SJCRH30 (cell line): ENCODE data around the gene STEAP2. TPM values are rescaled to one million over a fixed set of nuclear protein-coding genes. Genes with fewer than 3 reads are reported as not detected.

Experiments
- DNase-seq, 2 experiments: peaks; one replicate each; pipeline ENCODE4 v3.0.0-alpha.2; 2015 to 2020
- H3K27ac ChIP-seq: fragments of 250-450 bp; sonication (Bioruptor Pico); 2 replicates; pipeline ENCODE4 v1.5.1; 2020; ENCODE audit warnings: mild to moderate bottlenecking, moderate library complexity
- H3K27me3 ChIP-seq: fragments of 250-450 bp; sonication (Bioruptor Pico); 2 replicates; pipeline ENCODE4 v1.5.1; 2020; ENCODE audit warnings: mild to moderate bottlenecking, moderate library complexity
- H3K36me3 ChIP-seq: fragments of 250-450 bp; sonication (Bioruptor Pico); 2 replicates; pipeline ENCODE4 v1.5.1; 2020; ENCODE audit warnings: mild to moderate bottlenecking, moderate library complexity
- H3K4me1 ChIP-seq: fragments of 250-450 bp; sonication (Bioruptor Pico); 2 replicates; pipeline ENCODE4 v1.5.1; 2020; ENCODE audit warnings: mild to moderate bottlenecking, moderate library complexity
- H3K4me3 ChIP-seq: fragments of 250-450 bp; sonication (Bioruptor Pico); 2 replicates; pipeline ENCODE4 v1.5.1; 2020; ENCODE audit warnings: mild to moderate bottlenecking, moderate library complexity
- H3K9me3 ChIP-seq: fragments of 250-450 bp; sonication (Bioruptor Pico); replicated peaks from 2 replicates; pipeline ENCODE4 v1.5.1; 2020; ENCODE audit warnings: mild to moderate bottlenecking, moderate library complexity
- total RNA-seq: library from RNA; depleted of rRNA; stranded (reverse); fragments of >200 nt; shearing (Covaris generic); gene quantifications from 2 replicates; pipeline ENCODE4 v1.2.3, GENCODE V29; 2014

STEAP2 gene
- total RNA-seq, 1 experiment from 2014 or later: 0.10 TPM

GRCh38 chr7:90213521-90213920 lies 2.0 kb downstream of the STEAP2 start:
- no peaks in the 10 kb centered on the region for H3K9me3 ChIP-seq
- no peak overlapping the region for H3K4me3 ChIP-seq
- no peaks in the 10 kb centered on the region for H3K4me1 ChIP-seq
- H3K27ac ChIP-seq: no peak overlapping the region
- no peaks in the 10 kb centered on the region for H3K36me3 ChIP-seq
- no peak for DNase-seq
- peaks cover 2% of the 10 kb centered on the region; the same call in 1 of the 2 replicates for H3K27me3 ChIP-seq

DNA sequence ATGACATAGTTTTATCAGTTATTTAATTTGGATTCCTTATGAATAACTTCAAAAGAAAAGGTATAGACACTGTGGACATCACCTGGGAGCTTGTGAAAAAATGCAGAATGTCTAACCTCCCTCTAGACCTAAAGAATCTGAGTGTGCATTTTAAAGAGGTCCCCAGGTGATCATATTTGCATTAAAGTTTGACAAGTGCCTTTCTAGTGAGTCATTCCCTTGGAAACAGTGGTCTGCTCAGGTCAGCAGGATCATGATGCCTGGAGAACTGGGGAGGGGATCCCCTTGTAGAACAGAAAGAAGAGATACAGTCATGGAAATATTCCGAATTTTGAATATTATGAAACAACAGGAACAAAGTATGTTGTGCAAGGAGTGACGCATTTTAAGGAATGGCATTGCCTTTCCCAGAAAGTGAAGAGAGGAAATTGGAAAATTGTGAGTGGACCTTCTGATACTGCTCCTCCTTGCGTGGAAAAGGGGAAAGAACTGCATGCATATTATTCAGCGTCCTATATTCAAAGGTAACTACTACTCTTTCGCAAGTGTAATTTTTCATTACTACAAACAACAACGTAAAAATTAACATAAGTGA lies 4.6 kb downstream of the STEAP2 start:
- Histone ChIP-seq H3K36me3 (no peaks in the 10 kb centered on the region), H3K9me3 (no peaks in the 10 kb centered on the region), H3K4me3 (no peak overlapping the region), H3K27ac (no peak overlapping the region), H3K27me3 (peaks cover 2% of the 10 kb centered on the region; the same call in 1 of the 2 replicates), H3K4me1 (no peaks in the 10 kb centered on the region)
- DNase-seq: no peak

DNA sequence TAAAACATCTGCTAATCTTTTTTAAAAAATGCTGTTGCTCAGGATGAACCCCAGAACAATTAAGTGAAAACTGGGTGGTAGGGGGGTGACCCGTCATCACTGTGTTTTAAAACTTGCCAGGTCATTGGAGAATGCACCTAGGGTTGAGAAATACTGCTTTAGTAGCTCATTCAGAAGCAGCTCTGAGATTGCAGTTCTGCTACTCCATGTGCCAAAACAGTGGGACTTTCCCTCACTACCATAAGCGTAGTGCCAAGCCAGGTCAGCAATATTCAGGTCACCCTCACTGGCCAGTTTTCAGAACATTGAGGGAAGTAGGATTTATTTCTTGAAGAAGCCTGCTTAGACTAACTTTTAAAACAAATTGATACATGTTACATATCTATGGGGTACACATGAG lies 5.2 kb downstream of the STEAP2 start:
- Histone ChIP-seq H3K4me3 (no peak overlapping the region), H3K4me1 (no peaks in the 10 kb centered on the region), H3K36me3 (no peaks in the 10 kb centered on the region), H3K27me3 (peaks cover 2% of the 10 kb centered on the region; the same call in 1 of the 2 replicates), H3K27ac (no peak overlapping the region), H3K9me3 (no peaks in the 10 kb centered on the region)
- no peak for DNase-seq

DNA sequence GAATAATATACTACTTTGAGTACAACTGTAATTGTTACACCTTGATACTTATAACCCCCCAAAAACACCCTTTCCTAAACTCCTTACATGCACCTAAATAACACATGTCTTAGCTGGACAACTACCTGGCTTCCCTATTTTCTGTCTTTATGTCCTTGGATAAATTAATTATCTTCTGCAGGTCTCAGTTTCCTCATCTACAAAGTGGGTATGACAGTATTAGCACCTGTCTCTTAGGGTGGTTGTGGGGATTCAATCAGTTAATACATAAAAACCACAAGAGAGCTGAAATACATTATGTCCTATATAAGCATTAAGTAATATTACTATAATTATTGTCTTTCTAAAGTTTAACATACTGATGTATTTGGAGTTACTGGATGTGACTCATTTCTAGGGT lies 10.8 kb downstream of the STEAP2 start:
- Histone ChIP-seq H3K27ac (no peak overlapping the region), H3K4me1 (no peaks in the 10 kb centered on the region), H3K36me3 (no peaks in the 10 kb centered on the region), H3K4me3 (no peak overlapping the region), H3K9me3 (no peaks in the 10 kb centered on the region), H3K27me3 (no peaks in the 10 kb centered on the region)
- DNase-seq: no peak

GRCh38 chr7:90222811-90223725 lies 11.5 kb downstream of the STEAP2 start:
- no peak overlapping the region for H3K27ac ChIP-seq
- H3K27me3 ChIP-seq: no peaks in the 10 kb centered on the region
- H3K36me3 ChIP-seq: no peaks in the 10 kb centered on the region
- peak in 1 of 2 experiments; percentile 17 for DNase-seq
- no peaks in the 10 kb centered on the region for H3K4me1 ChIP-seq
- H3K9me3 ChIP-seq: no peaks in the 10 kb centered on the region
- H3K4me3 ChIP-seq: no peak overlapping the region

GRCh38 chr7:90224195-90224594 lies 12.7 kb downstream of the STEAP2 start:
- no peak overlapping the region for H3K4me3 ChIP-seq
- no peak overlapping the region for H3K27ac ChIP-seq
- no peaks in the 10 kb centered on the region for H3K27me3 ChIP-seq
- H3K36me3 ChIP-seq: no peaks in the 10 kb centered on the region
- no peaks in the 10 kb centered on the region for H3K4me1 ChIP-seq
- DNase-seq: no peak
- H3K9me3 ChIP-seq: no peaks in the 10 kb centered on the region

GRCh38 chr7:90225181-90225580 lies 13.6 kb downstream of the STEAP2 start:
- Histone ChIP-seq H3K27ac (no peak overlapping the region), H3K36me3 (no peaks in the 10 kb centered on the region), H3K27me3 (no peaks in the 10 kb centered on the region), H3K4me1 (no peaks in the 10 kb centered on the region), H3K9me3 (no peaks in the 10 kb centered on the region), H3K4me3 (no peak overlapping the region)
- DNase-seq: no peak

DNA sequence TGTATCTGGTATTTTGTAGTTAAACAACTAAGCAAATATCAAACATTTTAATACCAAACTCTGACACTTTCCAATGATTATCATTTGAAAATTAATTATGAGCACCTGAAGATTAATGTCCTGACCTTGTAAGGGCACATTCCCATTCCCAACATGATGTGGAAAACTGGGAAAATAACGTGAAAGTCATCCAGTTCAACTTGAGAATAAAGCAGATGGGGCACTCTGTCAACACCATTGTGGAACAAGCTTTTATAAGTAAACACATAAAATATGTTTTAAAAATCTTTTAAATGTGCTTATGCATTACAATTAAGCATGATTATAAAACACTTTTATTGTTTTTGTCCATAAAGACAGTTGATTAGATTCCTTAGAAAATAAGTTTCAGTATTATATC lies 14.1 kb downstream of the STEAP2 start:
- H3K9me3 ChIP-seq: no peaks in the 10 kb centered on the region
- no peaks in the 10 kb centered on the region for H3K27me3 ChIP-seq
- no peaks in the 10 kb centered on the region for H3K4me1 ChIP-seq
- H3K27ac ChIP-seq: no peak overlapping the region
- H3K4me3 ChIP-seq: no peak overlapping the region
- no peaks in the 10 kb centered on the region for H3K36me3 ChIP-seq
- DNase-seq: no peak

DNA sequence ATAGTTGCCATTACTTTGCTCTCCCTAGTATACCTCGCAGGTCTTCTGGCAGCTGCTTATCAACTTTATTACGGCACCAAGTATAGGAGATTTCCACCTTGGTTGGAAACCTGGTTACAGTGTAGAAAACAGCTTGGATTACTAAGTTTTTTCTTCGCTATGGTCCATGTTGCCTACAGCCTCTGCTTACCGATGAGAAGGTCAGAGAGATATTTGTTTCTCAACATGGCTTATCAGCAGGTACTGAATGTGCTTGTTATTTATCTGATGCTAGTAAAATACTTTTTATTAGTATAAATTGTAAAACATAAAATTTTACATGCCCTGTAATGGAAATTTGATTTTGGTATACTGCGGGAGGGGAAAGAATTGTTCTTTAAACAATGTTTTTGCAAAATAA lies 15.7 kb downstream of the STEAP2 start:
- Histone ChIP-seq H3K4me1 (no peaks in the 10 kb centered on the region), H3K36me3 (no peaks in the 10 kb centered on the region), H3K4me3 (no peak overlapping the region), H3K27ac (no peak overlapping the region), H3K9me3 (no peaks in the 10 kb centered on the region), H3K27me3 (no peaks in the 10 kb centered on the region)
- DNase-seq: no peak

DNA sequence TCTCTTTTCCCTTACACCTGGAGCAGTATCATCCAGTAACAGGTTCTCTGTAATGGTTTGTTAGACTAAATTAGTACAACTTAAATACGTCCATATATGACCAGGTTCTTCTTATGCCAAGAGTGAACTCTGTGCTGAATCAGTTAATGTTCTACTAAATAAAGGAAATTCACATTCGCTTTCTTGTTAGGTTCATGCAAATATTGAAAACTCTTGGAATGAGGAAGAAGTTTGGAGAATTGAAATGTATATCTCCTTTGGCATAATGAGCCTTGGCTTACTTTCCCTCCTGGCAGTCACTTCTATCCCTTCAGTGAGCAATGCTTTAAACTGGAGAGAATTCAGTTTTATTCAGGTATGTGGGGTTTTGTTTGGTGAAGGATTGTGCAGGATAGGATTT lies 18.1 kb downstream of the STEAP2 start:
- Histone ChIP-seq H3K27me3 (no peaks in the 10 kb centered on the region), H3K36me3 (no peaks in the 10 kb centered on the region), H3K27ac (no peak overlapping the region), H3K4me1 (no peaks in the 10 kb centered on the region), H3K4me3 (no peak overlapping the region), H3K9me3 (no peaks in the 10 kb centered on the region)
- DNase-seq: no peak

GRCh38 chr7:90230834-90231233 lies 19.3 kb downstream of the STEAP2 start:
- H3K9me3 ChIP-seq: no peaks in the 10 kb centered on the region
- no peak for DNase-seq
- no peak overlapping the region for H3K27ac ChIP-seq
- H3K4me3 ChIP-seq: no peak overlapping the region
- H3K36me3 ChIP-seq: no peaks in the 10 kb centered on the region
- no peaks in the 10 kb centered on the region for H3K4me1 ChIP-seq
- H3K27me3 ChIP-seq: no peaks in the 10 kb centered on the region

- Histone ChIP-seq H3K9me3 (no peaks in the 10 kb centered on the region), H3K4me3 (no peak overlapping the region), H3K27me3 (no peaks in the 10 kb centered on the region), H3K27ac (no peak overlapping the region), H3K36me3 (no peaks in the 10 kb centered on the region), H3K4me1 (no peaks in the 10 kb centered on the region; the same call in 1 of the 2 replicates)
- DNase-seq: no peak
These were observed 19.8 kb downstream of the STEAP2 start for GRCh38 chr7:90231304-90231703.

DNA sequence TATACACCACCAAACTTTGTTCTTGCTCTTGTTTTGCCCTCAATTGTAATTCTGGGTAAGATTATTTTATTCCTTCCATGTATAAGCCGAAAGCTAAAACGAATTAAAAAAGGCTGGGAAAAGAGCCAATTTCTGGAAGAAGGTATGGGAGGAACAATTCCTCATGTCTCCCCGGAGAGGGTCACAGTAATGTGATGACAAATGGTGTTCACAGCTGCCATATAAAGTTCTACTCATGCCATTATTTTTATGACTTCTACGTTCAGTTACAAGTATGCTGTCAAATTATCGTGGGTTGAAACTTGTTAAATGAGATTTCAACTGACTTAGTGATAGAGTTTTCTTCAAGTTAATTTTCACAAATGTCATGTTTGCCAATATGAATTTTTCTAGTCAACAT lies 20.9 kb downstream of the STEAP2 start:
- H3K4me3 ChIP-seq: no peak overlapping the region
- no peaks in the 10 kb centered on the region for H3K9me3 ChIP-seq
- no peaks in the 10 kb centered on the region for H3K36me3 ChIP-seq
- peaks cover 4% of the 10 kb centered on the region for H3K4me1 ChIP-seq
- DNase-seq: no peak
- H3K27ac ChIP-seq: no peak overlapping the region
- H3K27me3 ChIP-seq: no peaks in the 10 kb centered on the region

- no peaks in the 10 kb centered on the region for H3K9me3 ChIP-seq
- no peak overlapping the region for H3K27ac ChIP-seq
- no peak overlapping the region for H3K4me3 ChIP-seq
- peaks cover 6% of the 10 kb centered on the region for H3K4me1 ChIP-seq
- no peaks in the 10 kb centered on the region for H3K27me3 ChIP-seq
- no peaks in the 10 kb centered on the region for H3K36me3 ChIP-seq
- no peak for DNase-seq
These were observed 22.0 kb downstream of the STEAP2 start for GRCh38 chr7:90233569-90233968.

- DNase-seq: peak; percentile 71 to 82
- Histone ChIP-seq H3K4me1 (peaks cover 6% of the 10 kb centered on the region), H3K36me3 (no peaks in the 10 kb centered on the region), H3K27me3 (no peaks in the 10 kb centered on the region), H3K9me3 (no peaks in the 10 kb centered on the region), H3K4me3 (no peak overlapping the region), H3K27ac (no peak overlapping the region)
These were observed 25.3 kb downstream of the STEAP2 start for GRCh38 chr7:90236721-90237289.
